Caco-2 (cell line): ENCODE data around the gene DHH. TPM values are rescaled to one million over a fixed set of nuclear protein-coding genes. Genes with fewer than 3 reads are reported as not detected.
"Not testable (repeated sequence)": the region's sequence is repeated elsewhere in the genome, so short reads cannot be mapped to it uniquely, and the experiment has no call there.

Experiments
- BruUV-seq: library from RNA; stranded (reverse); fragments of 400-500 nt; replicated peaks from 2 replicates; lab custom pipeline; 2021; lab: Mats Ljungman, UMichigan
- CTCF ChIA-PET: fragments of 300-600 bp; sonication (Branson Sonifier 250); formaldehyde crosslinking; loops from one replicate; lab custom pipeline; 2022; ENCODE audit warnings: antibody characterized with exemption; lab: Charles Lee
- POLR2A ChIA-PET: fragments of 300-600 bp; sonication (Branson Sonifier 250); formaldehyde crosslinking; loops from one replicate; lab custom pipeline; 2022; ENCODE audit warnings: antibody characterized with exemption; lab: Charles Lee
- DNase-seq, 2 experiments: peaks; one replicate each; pipeline versions ENCODE4 v3.0.0 to v3.0.0-alpha.2; 2020 to 2022
- H3K27me3 ChIP-seq: replicated peaks from 2 replicates; pipeline ENCODE4 v1.6.0; 2011; ENCODE audit warnings: low read length; ENCODE audit not compliant: control insufficient read depth, insufficient read depth
- H3K36me3 ChIP-seq: 2 replicates; pipeline ENCODE4 v1.5.1; 2011; ENCODE audit warnings: low read length; ENCODE audit not compliant: control insufficient read depth, insufficient read depth
- H3K4me1 ChIP-seq: fragments of 250-450 bp; sonication (Bioruptor Pico); 2 replicates; pipeline ENCODE4 v1.5.1; 2020; ENCODE audit warnings: mild to moderate bottlenecking
- H3K4me3 ChIP-seq: 2 replicates; pipeline ENCODE4 v1.5.1; 2011; ENCODE audit warnings: low read depth, mild to moderate bottlenecking, control low read depth, low read length
- H3K9me3 ChIP-seq: fragments of 250-450 bp; sonication (Bioruptor Pico); 2 replicates; pipeline ENCODE4 v1.5.1; 2020; ENCODE audit warnings: mild to moderate bottlenecking, moderate library complexity
- H3K27ac Mint-ChIP-seq: one replicate; pipeline ENCODE4 v1.8.0; 2022; ENCODE audit warnings: mixed read lengths; ENCODE audit not compliant: unreplicated experiment
- H3K27me3 Mint-ChIP-seq: one replicate; pipeline ENCODE4 v1.8.0; 2022; ENCODE audit warnings: mixed read lengths; ENCODE audit not compliant: insufficient read depth, unreplicated experiment
- H3K36me3 Mint-ChIP-seq: one replicate; pipeline ENCODE4 v1.8.0; 2022; ENCODE audit warnings: mild to moderate bottlenecking, mixed read lengths; ENCODE audit not compliant: insufficient read depth, unreplicated experiment
- H3K4me1 Mint-ChIP-seq: one replicate; pipeline ENCODE4 v1.8.0; 2022; ENCODE audit warnings: low read depth, mixed read lengths; ENCODE audit not compliant: unreplicated experiment
- H3K4me3 Mint-ChIP-seq: one replicate; pipeline ENCODE4 v1.8.0; 2022; ENCODE audit warnings: mild to moderate bottlenecking, moderate library complexity, mixed read lengths; ENCODE audit not compliant: unreplicated experiment
- H3K9me3 Mint-ChIP-seq: one replicate; pipeline ENCODE4 v1.8.0; 2022; ENCODE audit warnings: mixed read lengths; ENCODE audit not compliant: unreplicated experiment
- intact Hi-C: fragments of 100-400 bp; cut with micrococcal nuclease; formaldehyde crosslinking; loops from one replicate; pipeline ENCODE4 v1.10.0; 2022; ENCODE audit not compliant: unreplicated experiment
- total RNA-seq: library from RNA; stranded (reverse); gene quantifications from 2 replicates; pipeline ENCODE4 v1.2.3, GENCODE V29; 2022
- TF ChIP-seq, protein P1 (sequence below), 2 experiments: fragments of 200-600 bp in 1 of 2; IDR thresholded peaks; 1 replicate in 1 of 2; 2 replicates in 1 of 2; pipeline versions ENCODE4 v1.5.1 to v1.8.0; 2011 to 2022; ENCODE audit warnings: antibody characterized with exemption in 1 of 2, control low read depth in 1 of 2, inconsistent platforms in 1 of 2, low read depth in 1 of 2, low read length in 1 of 2, mild to moderate bottlenecking in 1 of 2, moderate library complexity in 1 of 2; ENCODE audit not compliant: insufficient read depth in 1 of 2, severe bottlenecking in 1 of 2, unreplicated experiment in 1 of 2

Gene DHH
- total RNA-seq, 1 experiment from 2014 or later, result 0.16 TPM

GRCh38 chr12:49066120-49066519 is 28.5 kb downstream of the DHH start:
- TF ChIP-seq, protein P1, sequence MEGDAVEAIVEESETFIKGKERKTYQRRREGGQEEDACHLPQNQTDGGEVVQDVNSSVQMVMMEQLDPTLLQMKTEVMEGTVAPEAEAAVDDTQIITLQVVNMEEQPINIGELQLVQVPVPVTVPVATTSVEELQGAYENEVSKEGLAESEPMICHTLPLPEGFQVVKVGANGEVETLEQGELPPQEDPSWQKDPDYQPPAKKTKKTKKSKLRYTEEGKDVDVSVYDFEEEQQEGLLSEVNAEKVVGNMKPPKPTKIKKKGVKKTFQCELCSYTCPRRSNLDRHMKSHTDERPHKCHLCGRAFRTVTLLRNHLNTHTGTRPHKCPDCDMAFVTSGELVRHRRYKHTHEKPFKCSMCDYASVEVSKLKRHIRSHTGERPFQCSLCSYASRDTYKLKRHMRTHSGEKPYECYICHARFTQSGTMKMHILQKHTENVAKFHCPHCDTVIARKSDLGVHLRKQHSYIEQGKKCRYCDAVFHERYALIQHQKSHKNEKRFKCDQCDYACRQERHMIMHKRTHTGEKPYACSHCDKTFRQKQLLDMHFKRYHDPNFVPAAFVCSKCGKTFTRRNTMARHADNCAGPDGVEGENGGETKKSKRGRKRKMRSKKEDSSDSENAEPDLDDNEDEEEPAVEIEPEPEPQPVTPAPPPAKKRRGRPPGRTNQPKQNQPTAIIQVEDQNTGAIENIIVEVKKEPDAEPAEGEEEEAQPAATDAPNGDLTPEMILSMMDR (IDR thresholded peaks at IDR 0.05; ENCODE audit: insufficient read depth in 1 of 2, low read depth in 1 of 2, low read length in 1 of 2, severe bottlenecking in 1 of 2, unreplicated experiment in 1 of 2), result no peak
- Mint-ChIP-seq H3K4me1 (peaks cover 7% of the 10 kb centered on the region), H3K9me3 (no peaks in the 10 kb centered on the region), H3K27me3 (no peaks in the 10 kb centered on the region), H3K36me3 (peaks cover 6% of the 10 kb centered on the region), H3K4me3 (no peak overlapping the region), H3K27ac (no peak overlapping the region)
- Histone ChIP-seq H3K27me3 (no peaks in the 10 kb centered on the region), H3K9me3 (no peaks in the 10 kb centered on the region), H3K4me1 (peaks cover 7% of the 10 kb centered on the region; the same call in 1 of the 2 replicates), H3K4me3 (no peak overlapping the region), H3K36me3 (no peaks in the 10 kb centered on the region)
- DNase-seq, result no peak
- intact Hi-C loops, result no loop called here
- POLR2A ChIA-PET, result no interaction called here
- BruUV-seq, result no TSS peak
- CTCF ChIA-PET, result interaction anchor here (1.6 to 3.6 kb wide), 2 partner anchors 22 to 64 kb away, joined by 6 to 36 read pairs; no protein-coding TSS in a partner anchor

DNA sequence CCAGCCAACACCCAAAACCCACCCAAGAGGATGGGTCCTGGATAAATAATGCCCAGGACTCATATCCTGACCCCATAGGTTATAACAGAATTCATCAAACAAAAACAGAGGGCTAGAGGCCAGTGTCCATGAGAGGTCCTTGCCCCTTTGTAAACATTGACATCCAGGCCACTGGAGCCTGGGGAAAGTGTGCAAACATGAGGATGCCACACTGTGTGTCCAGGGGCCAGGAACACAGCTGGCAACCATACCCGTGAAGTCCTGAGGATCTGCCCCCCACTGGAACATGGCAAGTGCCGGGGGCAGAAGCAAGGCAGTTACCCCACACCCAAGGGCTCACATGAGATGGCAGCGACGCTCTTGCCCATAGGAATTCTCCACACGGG is 29.8 kb downstream of the DHH start:
- CTCF ChIA-PET, result interaction anchor here (0.5 to 3.6 kb wide), 14 partner anchors 23 to 171 kb away, joined by 3 to 36 read pairs (median 5); partner anchors contain the start of genes DHH, LMBR1L and PRKAG1
- intact Hi-C loops, result loop anchor here (1.0 kb wide), 4 partner anchors 24 to 170 kb away; partner anchors contain the start of gene DHH
- Mint-ChIP-seq H3K27me3 (no peaks in the 10 kb centered on the region), H3K9me3 (no peaks in the 10 kb centered on the region), H3K4me3 (no peak overlapping the region), H3K4me1 (no peaks in the 10 kb centered on the region), H3K36me3 (peaks cover 12% of the 10 kb centered on the region), H3K27ac (no peak overlapping the region)
- BruUV-seq, result no TSS peak
- Histone ChIP-seq H3K4me1 (peaks cover 7% of the 10 kb centered on the region; the same call in 1 of the 2 replicates), H3K36me3 (no peaks in the 10 kb centered on the region), H3K9me3 (no peaks in the 10 kb centered on the region), H3K27me3 (no peaks in the 10 kb centered on the region), H3K4me3 (no peak overlapping the region)
- TF ChIP-seq, protein P1 (IDR thresholded peaks at IDR 0.05; ENCODE audit: insufficient read depth in 1 of 2, low read depth in 1 of 2, low read length in 1 of 2, severe bottlenecking in 1 of 2, unreplicated experiment in 1 of 2), result no peak
- POLR2A ChIA-PET, result no interaction called here
- no peak for DNase-seq

- POLR2A ChIA-PET, H3K9me3 Mint-ChIP-seq, H3K27ac Mint-ChIP-seq: not testable (repeated sequence)
These were observed 32.7 kb downstream of the DHH start for GRCh38 chr12:49061916-49062315.

More at GRCh38 chr12:49061916-49062315, 32.7 kb downstream of the DHH start:
- Mint-ChIP-seq H3K4me3 (peak overlapping the region; percentile 83), H3K36me3 (peaks cover 11% of the 10 kb centered on the region)
- H3K36me3 ChIP-seq, DNase-seq, BruUV-seq, H3K27me3 Mint-ChIP-seq, H3K4me3 ChIP-seq, H3K9me3 ChIP-seq, intact Hi-C loops, H3K27me3 ChIP-seq, H3K4me1 Mint-ChIP-seq: not testable (repeated sequence)
- CTCF ChIA-PET, result interaction anchor here (0.7 kb wide), 1 partner anchor 33 kb away, joined by 3 read pairs; no protein-coding TSS in a partner anchor
- H3K4me1 ChIP-seq, result peaks cover 17% of the 10 kb centered on the region
